Esophagus muscularis mucosa (tissue), 4 donors: ENCODE data around the gene COG5.
"Not testable (repeated sequence)": the region's sequence is repeated elsewhere in the genome, so short reads cannot be mapped to it uniquely, and the experiment has no call there.

ENCODE experiments used
- EP300 ChIP-seq: sonication (generic); formaldehyde crosslinking; IDR thresholded peaks from one replicate; pipeline ENCODE4 v1.6.1; 2017; ENCODE audit warnings: antibody characterized with exemption
- POLR2A ChIP-seq: fragments of 450-650 bp; IDR thresholded peaks from one replicate; pipeline ENCODE4 v1.6.1; 2017; ENCODE audit warnings: antibody characterized with exemption, moderate library complexity, mild to moderate bottlenecking, low read depth
- TF ChIP-seq, protein P1 (sequence below), 3 experiments: fragments of 200-600 bp in 2 of 3; fragments of 450-650 bp in 1 of 3; sonication (generic) in 2 of 3; IDR thresholded peaks; one replicate each; pipeline ENCODE4 v1.5.1; 2017 to 2019; ENCODE audit warnings: antibody characterized with exemption in 3 of 3, mild to moderate bottlenecking in 2 of 3, moderate library complexity in 1 of 3

DNA sequence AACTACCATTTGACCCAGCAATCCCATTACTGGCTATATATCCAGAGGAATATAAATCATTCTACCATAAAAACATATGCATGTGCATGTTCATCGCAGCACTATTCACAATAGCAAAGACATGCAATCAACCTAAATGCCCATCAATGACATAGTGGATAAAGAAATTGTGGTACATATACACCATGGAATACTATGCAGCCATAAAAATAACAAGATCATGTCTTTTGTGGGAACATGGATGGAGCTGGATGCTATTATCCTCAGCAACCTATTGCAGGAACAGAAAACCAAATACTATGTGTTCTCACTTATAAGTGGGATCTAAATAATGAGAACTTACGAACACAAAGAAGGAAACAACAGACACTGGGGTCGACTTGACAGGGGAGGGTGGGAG lies 316.9 kb downstream of the COG5 start:
- TF ChIP-seq, protein P1, sequence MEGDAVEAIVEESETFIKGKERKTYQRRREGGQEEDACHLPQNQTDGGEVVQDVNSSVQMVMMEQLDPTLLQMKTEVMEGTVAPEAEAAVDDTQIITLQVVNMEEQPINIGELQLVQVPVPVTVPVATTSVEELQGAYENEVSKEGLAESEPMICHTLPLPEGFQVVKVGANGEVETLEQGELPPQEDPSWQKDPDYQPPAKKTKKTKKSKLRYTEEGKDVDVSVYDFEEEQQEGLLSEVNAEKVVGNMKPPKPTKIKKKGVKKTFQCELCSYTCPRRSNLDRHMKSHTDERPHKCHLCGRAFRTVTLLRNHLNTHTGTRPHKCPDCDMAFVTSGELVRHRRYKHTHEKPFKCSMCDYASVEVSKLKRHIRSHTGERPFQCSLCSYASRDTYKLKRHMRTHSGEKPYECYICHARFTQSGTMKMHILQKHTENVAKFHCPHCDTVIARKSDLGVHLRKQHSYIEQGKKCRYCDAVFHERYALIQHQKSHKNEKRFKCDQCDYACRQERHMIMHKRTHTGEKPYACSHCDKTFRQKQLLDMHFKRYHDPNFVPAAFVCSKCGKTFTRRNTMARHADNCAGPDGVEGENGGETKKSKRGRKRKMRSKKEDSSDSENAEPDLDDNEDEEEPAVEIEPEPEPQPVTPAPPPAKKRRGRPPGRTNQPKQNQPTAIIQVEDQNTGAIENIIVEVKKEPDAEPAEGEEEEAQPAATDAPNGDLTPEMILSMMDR (IDR thresholded peaks at IDR 0.05) = not testable (repeated sequence)
- not testable (repeated sequence) for TF ChIP-seq POLR2A, EP300
